ENCODE measurements around the gene XKR8. TPM values are rescaled to one million over a fixed set of nuclear protein-coding genes. Genes with fewer than 3 reads are reported as not detected.
"Not testable (repeated sequence)": the region's sequence is repeated elsewhere in the genome, so short reads cannot be mapped to it uniquely, and the experiment has no call there.

Gene XKR8
- total and polyA plus RNA-seq, 10 of the 15 experiments (the other 5 are each of a cell fraction or from before 2014, with no cell fraction given): 0.80 to 3.7 (median 2.6) TPM

GRCh38 chr1:28003117-28003516 is 43.3 kb downstream of the XKR8 start:
- FAIRE-seq, CTCF ChIA-PET: not testable (repeated sequence)

GRCh38 chr1:28010969-28011368 is 51.2 kb downstream of the XKR8 start:
- in situ Hi-C loops (cut with MboI): no loop called here
- RAD21 ChIA-PET (ENCODE audit: unreplicated experiment): interaction anchor here (1.0 kb wide), 1 partner anchor 198 kb away, joined by 3 read pairs; no protein-coding TSS in a partner anchor
- CTCF ChIA-PET: interaction anchor here (1.3 to 1.4 kb wide), 2 partner anchors 16 to 76 kb away, joined by 3 to 4 read pairs; no protein-coding TSS in a partner anchor

More at GRCh38 chr1:28003117-28003516, 43.3 kb downstream of the XKR8 start:
- H2AFZ ChIP-seq (ENCODE audit: control insufficient read depth, low read depth, low read length); H3K27me3 ChIP-seq (replicated peaks in 1 of 2; ENCODE audit: control insufficient read depth in 2 of 2, insufficient read depth in 2 of 2, low read length in 1 of 2); H3K79me2 ChIP-seq (ENCODE audit: control insufficient read depth, insufficient read depth, low read length); ATAC-seq; BruUV-seq (replicated peaks); H3K9ac ChIP-seq (ENCODE audit: control insufficient read depth, insufficient read depth, low read length); H3K4me2 ChIP-seq (ENCODE audit: control insufficient read depth, insufficient read depth); H4K20me1 ChIP-seq (ENCODE audit: control insufficient read depth, insufficient read depth); H3K4me3 ChIP-seq; H3K9me3 ChIP-seq (replicated peaks; ENCODE audit: control insufficient read depth, insufficient read depth, low read length); DNase-seq (ENCODE audit: low read depth, low spot score); H3K4me1 ChIP-seq (ENCODE audit: control insufficient read depth, insufficient read depth, low read length); H3K27ac ChIP-seq (ENCODE audit: control insufficient read depth, insufficient read depth); intact Hi-C loops (cut with micrococcal nuclease; ENCODE audit: unreplicated experiment); in situ Hi-C loops (cut with MboI): not testable (repeated sequence)
- POLR2A ChIA-PET: interaction anchor here (0.6 kb wide), 2 partner anchors 246 to 630 kb away, joined by 4 read pairs; no protein-coding TSS in a partner anchor
- RAD21 ChIA-PET (ENCODE audit: unreplicated experiment): interaction anchor here (1.2 kb wide), 1 partner anchor 85 kb away, joined by 3 read pairs; no protein-coding TSS in a partner anchor
- H3K36me3 ChIP-seq (ENCODE audit: control insufficient read depth in 2 of 2, insufficient read depth in 2 of 2, low read length in 1 of 2): peaks cover 4 to 20% of the 10 kb centered on the region in 2 experiments
- WGBS (ENCODE audit: insufficient coverage, insufficient replicate concordance, low lambda C conversion rate, missing lambda C conversion rate): 98% methylated on average over 8 of the region's 8 CpGs
- SMC1A ChIA-PET (ENCODE audit: uncharacterized antibody, unreplicated experiment): interaction anchor here (0.7 to 1.5 kb wide), 3 partner anchors 28 to 211 kb away, joined by 3 to 6 read pairs (median 4); no protein-coding TSS in a partner anchor

More at GRCh38 chr1:28010969-28011368, 51.2 kb downstream of the XKR8 start:
- ATAC-seq (no peak), DNase-seq (ENCODE audit: low read depth, low spot score) (no peak), FAIRE-seq (no peak)
- 90% methylated on average over 1 of the region's 1 CpG for WGBS (ENCODE audit: insufficient coverage, insufficient replicate concordance, low lambda C conversion rate, missing lambda C conversion rate)
- Histone ChIP-seq H3K9me3 (replicated peaks; ENCODE audit: control insufficient read depth, insufficient read depth, low read length) (no peaks in the 10 kb centered on the region), H3K27ac (ENCODE audit: control insufficient read depth, insufficient read depth) (no peak overlapping the region), H3K4me3 (no peak overlapping the region), H2AFZ (ENCODE audit: control insufficient read depth, low read depth, low read length) (no peak overlapping the region), H4K20me1 (ENCODE audit: control insufficient read depth, insufficient read depth) (no peaks in the 10 kb centered on the region), H3K36me3 (ENCODE audit: control insufficient read depth in 2 of 2, insufficient read depth in 2 of 2, low read length in 1 of 2) (peaks cover 3 to 24% of the 10 kb centered on the region in 2 experiments), H3K4me2 (ENCODE audit: control insufficient read depth, insufficient read depth) (no peak overlapping the region), H3K27me3 (replicated peaks in 1 of 2; ENCODE audit: control insufficient read depth in 2 of 2, insufficient read depth in 2 of 2, low read length in 1 of 2) (no peaks in the 10 kb centered on the region), H3K9ac (ENCODE audit: control insufficient read depth, insufficient read depth, low read length) (no peak overlapping the region), H3K79me2 (ENCODE audit: control insufficient read depth, insufficient read depth, low read length) (no peaks in the 10 kb centered on the region), H3K4me1 (ENCODE audit: control insufficient read depth, insufficient read depth, low read length) (no peaks in the 10 kb centered on the region)
- no TSS peak for BruUV-seq (replicated peaks)
- POLR2A ChIA-PET: no interaction called here
- SMC1A ChIA-PET (ENCODE audit: uncharacterized antibody, unreplicated experiment): interaction anchor here (1.8 kb wide), 1 partner anchor 22 kb away, joined by 4 read pairs; no protein-coding TSS in a partner anchor
- TF ChIP-seq, protein P1, sequence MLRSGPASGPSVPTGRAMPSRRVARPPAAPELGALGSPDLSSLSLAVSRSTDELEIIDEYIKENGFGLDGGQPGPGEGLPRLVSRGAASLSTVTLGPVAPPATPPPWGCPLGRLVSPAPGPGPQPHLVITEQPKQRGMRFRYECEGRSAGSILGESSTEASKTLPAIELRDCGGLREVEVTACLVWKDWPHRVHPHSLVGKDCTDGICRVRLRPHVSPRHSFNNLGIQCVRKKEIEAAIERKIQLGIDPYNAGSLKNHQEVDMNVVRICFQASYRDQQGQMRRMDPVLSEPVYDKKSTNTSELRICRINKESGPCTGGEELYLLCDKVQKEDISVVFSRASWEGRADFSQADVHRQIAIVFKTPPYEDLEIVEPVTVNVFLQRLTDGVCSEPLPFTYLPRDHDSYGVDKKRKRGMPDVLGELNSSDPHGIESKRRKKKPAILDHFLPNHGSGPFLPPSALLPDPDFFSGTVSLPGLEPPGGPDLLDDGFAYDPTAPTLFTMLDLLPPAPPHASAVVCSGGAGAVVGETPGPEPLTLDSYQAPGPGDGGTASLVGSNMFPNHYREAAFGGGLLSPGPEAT (IDR thresholded peaks at IDR 0.05; ENCODE audit: low read depth): no peak
- TF ChIP-seq ZNF217 (IDR thresholded peaks at IDR 0.05): no peak
- TF ChIP-seq, protein P2, sequence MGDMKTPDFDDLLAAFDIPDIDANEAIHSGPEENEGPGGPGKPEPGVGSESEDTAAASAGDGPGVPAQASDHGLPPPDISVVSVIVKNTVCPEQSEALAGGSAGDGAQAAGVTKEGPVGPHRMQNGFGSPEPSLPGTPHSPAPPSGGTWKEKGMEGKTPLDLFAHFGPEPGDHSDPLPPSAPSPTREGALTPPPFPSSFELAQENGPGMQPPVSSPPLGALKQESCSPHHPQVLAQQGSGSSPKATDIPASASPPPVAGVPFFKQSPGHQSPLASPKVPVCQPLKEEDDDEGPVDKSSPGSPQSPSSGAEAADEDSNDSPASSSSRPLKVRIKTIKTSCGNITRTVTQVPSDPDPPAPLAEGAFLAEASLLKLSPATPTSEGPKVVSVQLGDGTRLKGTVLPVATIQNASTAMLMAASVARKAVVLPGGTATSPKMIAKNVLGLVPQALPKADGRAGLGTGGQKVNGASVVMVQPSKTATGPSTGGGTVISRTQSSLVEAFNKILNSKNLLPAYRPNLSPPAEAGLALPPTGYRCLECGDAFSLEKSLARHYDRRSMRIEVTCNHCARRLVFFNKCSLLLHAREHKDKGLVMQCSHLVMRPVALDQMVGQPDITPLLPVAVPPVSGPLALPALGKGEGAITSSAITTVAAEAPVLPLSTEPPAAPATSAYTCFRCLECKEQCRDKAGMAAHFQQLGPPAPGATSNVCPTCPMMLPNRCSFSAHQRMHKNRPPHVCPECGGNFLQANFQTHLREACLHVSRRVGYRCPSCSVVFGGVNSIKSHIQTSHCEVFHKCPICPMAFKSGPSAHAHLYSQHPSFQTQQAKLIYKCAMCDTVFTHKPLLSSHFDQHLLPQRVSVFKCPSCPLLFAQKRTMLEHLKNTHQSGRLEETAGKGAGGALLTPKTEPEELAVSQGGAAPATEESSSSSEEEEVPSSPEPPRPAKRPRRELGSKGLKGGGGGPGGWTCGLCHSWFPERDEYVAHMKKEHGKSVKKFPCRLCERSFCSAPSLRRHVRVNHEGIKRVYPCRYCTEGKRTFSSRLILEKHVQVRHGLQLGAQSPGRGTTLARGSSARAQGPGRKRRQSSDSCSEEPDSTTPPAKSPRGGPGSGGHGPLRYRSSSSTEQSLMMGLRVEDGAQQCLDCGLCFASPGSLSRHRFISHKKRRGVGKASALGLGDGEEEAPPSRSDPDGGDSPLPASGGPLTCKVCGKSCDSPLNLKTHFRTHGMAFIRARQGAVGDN (IDR thresholded peaks at IDR 0.05): no peak
- intact Hi-C loops (cut with micrococcal nuclease; ENCODE audit: unreplicated experiment): loop anchor here (10.0 kb wide), 1 partner anchor 204 kb away; no protein-coding TSS in a partner anchor

Measured in GM12878 (cell line).